Pancreas (tissue), 10 donors: ENCODE data around the gene ZNF407. TPM values are rescaled to one million over a fixed set of nuclear protein-coding genes. Genes with fewer than 3 reads are reported as not detected.

ENCODE experiments used
- ATAC-seq, 4 donors: fragments of 200-7000 bp; cut with Tn5 transposase; one replicate each; pipeline versions ENCODE4 v1.8.0 to v1.9.1; 2020; ENCODE audit warnings: mild to moderate bottlenecking in 4 of 4, moderate library complexity in 4 of 4
- DNase-seq, 6 donors: peaks; one replicate each; pipeline ENCODE4 v3.0.0-alpha.2; 2020
- FAIRE-seq: peaks from 2 replicates; lab custom pipeline; 2012; peaks lifted over from hg19 to GRCh38; lab: Jason Lieb, UNC
- H3K27ac ChIP-seq, 4 donors: fragments of 200-600 bp; sonication (generic); 1 replicate in 3 of 4; 2 replicates in 1 of 4; pipeline versions ENCODE4 v1.5.0 to v1.8.0; 2020
- H3K27me3 ChIP-seq, 4 donors: fragments of 200-600 bp; one replicate each; pipeline ENCODE4 v1.8.0; 2021
- H3K36me3 ChIP-seq, 3 donors: fragments of 200-600 bp; sonication (generic) in 1 of 3; one replicate each; pipeline versions ENCODE4 v1.5.0 to v1.8.0; 2020 to 2021
- H3K4me1 ChIP-seq, 3 donors: fragments of 200-600 bp; one replicate each; pipeline ENCODE4 v1.8.0; 2021
- H3K4me3 ChIP-seq, 4 donors: fragments of 200-600 bp; sonication (generic) in 2 of 4; one replicate each; pipeline versions ENCODE4 v1.5.0 to v1.8.0; 2020 to 2021
- H3K9me3 ChIP-seq, 4 donors: fragments of 200-600 bp; one replicate each; pipeline ENCODE4 v1.8.0; 2021
- WGBS, 2 donors: extraction: QIAGEN DNeasy Blood & Tissue Kit; methylation state at CpG; one replicate each; pipeline ENCODE4 v1.1.7; 2013; 5-methylcytosine and 5-hydroxymethylcytosine counted together
- intact Hi-C, 3 donors: fragments of 100-400 bp; cut with DNase I; formaldehyde crosslinking; loops; one replicate each; pipeline versions ENCODE4 v1.11.1 to v1.14.2; 2022
- polyA plus RNA-seq, 2 donors: library from polyadenylated mRNA; stranded (reverse); fragments of 200-250 nt; gene quantifications; one replicate each; pipeline ENCODE4 v1.2.3, GENCODE V29; 2013
- total RNA-seq, 6 donors: library from RNA; stranded (reverse); fragmentation: NEBNext Ultra II Directional in 4 of 6; extraction: Animal tissue kit (Norgen Biotek cat#: 25700) in 4 of 6; gene quantifications; one replicate each; pipeline versions ENCODE4 v1.2.1 to v1.2.4, GENCODE V29; 2021 to 2023
- TF ChIP-seq, protein P1 (sequence below), 4 donors: fragments of 200-600 bp; sonication (generic) in 3 of 4; IDR thresholded peaks; one replicate each; pipeline versions ENCODE4 v1.5.0 to v1.8.0; 2021; ENCODE audit warnings: antibody characterized with exemption in 4 of 4
- donor health status: healthy with polysubstance abuse.
- donor health status: DM: no; HTN: no; CAD: no; lungs with moderate emphysema.
- donor health status: DM: no; HTN: no; CAD: no.
- donor health status: control.
- donor health status: control.
- donor health status: Bipolar disorder and iron deficiency.
- donor health status: DM: yes; HTN: yes; CAD: no.
- donor health status: DM: no; HTN: no; CAD: no.
- donor health status: DM: no; HTN: no; CAD: no.
- donor health status: DM: yes; HTN: yes; CAD: no.

Gene ZNF407
- total and polyA plus RNA-seq, 8 donors: 2.7 to 10.0 (median 4.9) TPM

DNA sequence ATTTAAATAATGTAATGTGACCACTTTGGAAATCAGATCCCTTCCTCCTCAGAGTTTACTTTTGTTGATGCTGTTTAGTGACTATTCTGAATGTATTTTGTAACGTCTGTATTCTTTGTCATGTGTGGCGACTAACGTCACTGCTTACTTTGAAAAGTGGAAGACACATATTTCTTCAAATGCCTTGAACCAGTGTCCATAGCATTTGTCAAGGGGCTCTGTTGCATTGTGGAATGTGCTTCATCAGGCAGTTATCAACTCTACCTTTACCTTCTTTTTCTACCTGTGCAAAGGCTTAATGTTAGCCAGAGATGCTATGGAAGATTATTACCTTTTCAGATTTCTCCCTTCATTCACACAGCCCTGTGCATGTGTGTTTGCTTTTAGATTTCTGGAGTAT lies 162.4 kb downstream of the ZNF407 start:
- Histone ChIP-seq H3K9me3 (no peaks in the 10 kb centered on the region), H3K27me3 (no peaks in the 10 kb centered on the region), H3K4me1 (no peaks in the 10 kb centered on the region), H3K4me3 (no peak overlapping the region), H3K27ac (no peak overlapping the region), H3K36me3 (no peaks in the 10 kb centered on the region)
- FAIRE-seq (no peak), ATAC-seq (no peak), DNase-seq (no peak)
- TF ChIP-seq, protein P1, sequence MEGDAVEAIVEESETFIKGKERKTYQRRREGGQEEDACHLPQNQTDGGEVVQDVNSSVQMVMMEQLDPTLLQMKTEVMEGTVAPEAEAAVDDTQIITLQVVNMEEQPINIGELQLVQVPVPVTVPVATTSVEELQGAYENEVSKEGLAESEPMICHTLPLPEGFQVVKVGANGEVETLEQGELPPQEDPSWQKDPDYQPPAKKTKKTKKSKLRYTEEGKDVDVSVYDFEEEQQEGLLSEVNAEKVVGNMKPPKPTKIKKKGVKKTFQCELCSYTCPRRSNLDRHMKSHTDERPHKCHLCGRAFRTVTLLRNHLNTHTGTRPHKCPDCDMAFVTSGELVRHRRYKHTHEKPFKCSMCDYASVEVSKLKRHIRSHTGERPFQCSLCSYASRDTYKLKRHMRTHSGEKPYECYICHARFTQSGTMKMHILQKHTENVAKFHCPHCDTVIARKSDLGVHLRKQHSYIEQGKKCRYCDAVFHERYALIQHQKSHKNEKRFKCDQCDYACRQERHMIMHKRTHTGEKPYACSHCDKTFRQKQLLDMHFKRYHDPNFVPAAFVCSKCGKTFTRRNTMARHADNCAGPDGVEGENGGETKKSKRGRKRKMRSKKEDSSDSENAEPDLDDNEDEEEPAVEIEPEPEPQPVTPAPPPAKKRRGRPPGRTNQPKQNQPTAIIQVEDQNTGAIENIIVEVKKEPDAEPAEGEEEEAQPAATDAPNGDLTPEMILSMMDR (IDR thresholded peaks at IDR 0.05): no peak
- intact Hi-C loops: no loop called here
- 94 to 96% methylated on average over 3 of the region's 3 CpGs for WGBS, 2 donors

DNA sequence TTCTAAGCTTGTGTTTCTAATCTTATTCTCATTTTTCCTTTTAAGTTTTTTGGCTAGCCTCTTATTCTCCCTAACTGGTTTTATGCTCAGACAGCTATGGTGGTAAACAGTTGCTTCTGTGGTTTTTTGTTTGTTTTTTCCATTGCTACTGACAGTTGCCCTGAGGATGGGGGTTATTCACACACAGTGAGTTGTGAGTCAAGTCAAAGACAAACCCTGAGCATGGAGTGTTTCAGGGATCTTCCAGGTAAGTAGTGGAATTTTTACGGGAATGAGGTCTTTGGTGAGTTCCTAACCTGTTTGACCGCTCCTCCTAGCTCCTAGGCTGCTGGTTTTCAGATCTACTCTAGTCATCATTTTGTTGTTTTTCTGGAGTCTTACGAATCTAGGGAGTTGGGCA lies 162.8 kb downstream of the ZNF407 start:
- 95 to 97% methylated on average over 3 of the region's 3 CpGs for WGBS, 2 donors
- Histone ChIP-seq H3K36me3 (no peaks in the 10 kb centered on the region), H3K27ac (no peak overlapping the region), H3K4me1 (no peaks in the 10 kb centered on the region), H3K9me3 (no peaks in the 10 kb centered on the region), H3K4me3 (no peak overlapping the region), H3K27me3 (no peaks in the 10 kb centered on the region)
- FAIRE-seq (no peak), ATAC-seq (no peak), DNase-seq (no peak)
- intact Hi-C loops: no loop called here
- TF ChIP-seq, protein P1 (IDR thresholded peaks at IDR 0.05): no peak

DNA sequence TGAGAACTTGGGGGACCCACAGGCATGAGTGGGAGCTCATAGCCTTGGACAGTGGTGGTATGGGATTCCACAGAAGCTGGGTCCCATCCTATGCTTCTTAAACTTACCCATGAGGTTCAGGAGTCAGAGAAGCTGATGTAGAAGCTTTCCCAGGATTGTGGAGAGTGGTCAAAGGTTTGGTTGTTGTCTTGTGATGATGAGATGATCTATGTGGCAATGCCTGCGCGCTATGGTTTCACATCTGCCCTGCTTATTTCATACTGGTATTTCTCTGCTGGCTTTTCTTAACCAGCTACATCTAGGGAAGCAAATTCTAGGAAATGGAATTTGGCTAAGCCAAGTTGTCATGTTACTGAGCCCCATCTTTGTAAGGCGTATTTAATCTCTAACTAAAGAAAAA lies 168.6 kb downstream of the ZNF407 start:
- intact Hi-C loops: no loop called here
- TF ChIP-seq, protein P1 (IDR thresholded peaks at IDR 0.05): no peak
- Histone ChIP-seq H3K9me3 (no peaks in the 10 kb centered on the region), H3K36me3 (no peaks in the 10 kb centered on the region), H3K27ac (no peak overlapping the region), H3K4me1 (no peaks in the 10 kb centered on the region), H3K27me3 (no peaks in the 10 kb centered on the region), H3K4me3 (no peak overlapping the region)
- no peak for FAIRE-seq
- WGBS, 2 donors: 95 to 99% methylated on average over 3 of the region's 3 CpGs
- DNase-seq: no peak
- no peak for ATAC-seq

DNA sequence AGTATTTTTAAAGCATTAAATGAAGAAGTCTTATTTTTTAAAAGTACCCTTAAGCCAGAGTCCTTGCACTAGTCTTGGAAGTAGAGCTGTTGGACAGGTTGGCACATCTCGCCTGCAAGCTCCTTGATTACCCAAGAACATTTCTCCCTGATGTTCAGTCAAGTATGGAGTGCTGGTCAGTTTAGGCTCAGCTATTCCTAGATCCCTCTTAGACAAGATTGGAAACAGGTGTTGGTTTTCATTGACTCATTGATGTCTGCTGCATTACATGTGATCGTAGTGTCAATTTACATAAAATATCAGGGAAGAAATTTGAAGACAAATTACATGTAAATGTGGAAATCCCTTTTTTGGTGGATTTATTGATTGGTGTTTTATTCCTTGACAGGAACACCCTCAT lies 170.4 kb downstream of the ZNF407 start:
- intact Hi-C loops: no loop called here
- no peak for FAIRE-seq
- no peaks in the 10 kb centered on the region for H3K36me3 ChIP-seq
- 96% methylated on average over 2 of the region's 2 CpGs for WGBS, 2 donors
- H3K9me3 ChIP-seq: no peaks in the 10 kb centered on the region
- TF ChIP-seq, protein P1 (IDR thresholded peaks at IDR 0.05): no peak
- no peaks in the 10 kb centered on the region for H3K27me3 ChIP-seq
- H3K27ac ChIP-seq: no peak overlapping the region
- ATAC-seq: no peak
- no peak overlapping the region for H3K4me3 ChIP-seq
- H3K4me1 ChIP-seq: no peaks in the 10 kb centered on the region
- DNase-seq: no peak

DNA sequence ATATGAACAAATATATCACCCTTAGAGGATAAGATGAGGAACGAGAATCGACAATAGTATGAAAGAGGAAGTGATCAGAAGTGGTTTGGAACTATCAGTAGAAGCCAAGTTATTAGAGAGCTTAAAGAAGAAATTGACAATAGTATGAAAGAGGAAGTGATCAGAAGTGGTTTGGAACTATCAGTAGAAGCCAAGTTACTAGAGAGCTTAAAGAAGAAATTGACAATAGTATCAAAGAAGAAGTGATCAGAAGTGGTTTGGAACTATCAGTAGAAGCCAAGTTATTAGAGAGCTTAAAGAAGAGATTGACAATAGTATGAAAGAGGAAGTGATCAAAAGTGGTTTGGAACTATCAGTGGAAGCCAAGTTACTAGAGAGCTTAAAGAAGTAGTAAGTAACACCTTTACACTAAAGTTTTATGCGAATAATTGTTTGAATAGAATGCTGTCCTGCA lies 175.5 kb downstream of the ZNF407 start:
- DNase-seq (no peak), FAIRE-seq (no peak), ATAC-seq (no peak)
- H3K9me3 ChIP-seq: no peaks in the 10 kb centered on the region
- no peak overlapping the region for H3K4me3 ChIP-seq
- H3K36me3 ChIP-seq: no peaks in the 10 kb centered on the region
- no peaks in the 10 kb centered on the region for H3K27me3 ChIP-seq
- TF ChIP-seq, protein P1 (IDR thresholded peaks at IDR 0.05): no peak
- intact Hi-C loops: no loop called here
- no peak overlapping the region for H3K27ac ChIP-seq
- 92 to 97% methylated on average over 3 of the region's 3 CpGs for WGBS, 2 donors
- no peaks in the 10 kb centered on the region for H3K4me1 ChIP-seq
